GM21786 (cell line): ENCODE measurements around the gene TRHDE.

ENCODE experiments used
- ATAC-seq: cut with Tn5 transposase; IDR thresholded peaks from one replicate; pipeline ENCODE4 v1.9.1; 2021; ENCODE audit not compliant: unreplicated experiment

The TRHDE gene

DNA sequence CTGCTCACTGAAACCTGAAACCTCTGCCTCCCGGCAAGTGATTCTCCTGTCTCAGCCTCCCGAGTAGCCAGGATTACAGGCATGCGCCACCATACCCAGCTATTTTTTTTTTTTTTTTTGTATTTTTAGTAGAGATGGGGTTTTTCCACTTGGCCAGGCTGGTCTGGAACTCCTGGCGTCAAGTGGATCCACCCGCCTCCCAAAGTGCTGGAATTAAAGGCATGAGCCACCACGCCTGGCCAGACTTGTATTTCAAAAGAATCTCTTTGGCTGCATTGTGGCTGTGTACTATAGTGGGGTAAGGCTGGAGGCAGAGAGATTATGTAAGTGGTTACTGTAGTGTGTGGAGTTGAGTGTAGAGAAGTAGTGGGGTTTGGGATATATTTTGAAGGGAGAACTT, 35.1 kb downstream of the TRHDE start:
- ATAC-seq = no peak

DNA sequence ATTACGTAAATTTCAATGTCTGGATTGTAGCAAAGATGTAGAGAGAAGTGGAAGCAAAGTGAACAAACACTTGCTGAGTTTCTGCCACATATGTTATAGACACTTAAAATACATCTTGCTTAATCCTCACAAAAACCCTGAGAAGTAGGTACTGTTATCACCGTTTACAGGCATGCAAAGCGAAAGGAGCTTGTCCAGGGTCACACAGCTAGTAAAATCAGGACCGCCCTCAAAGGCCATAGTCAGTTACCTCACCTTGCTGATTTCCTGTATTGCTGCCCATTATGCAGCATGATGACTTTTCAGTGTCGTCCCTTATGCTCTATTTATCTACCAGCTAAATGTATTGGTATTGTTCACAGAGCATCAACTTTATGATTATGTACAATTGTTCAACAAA, 39.8 kb downstream of the TRHDE start:
- ATAC-seq = no peak

DNA sequence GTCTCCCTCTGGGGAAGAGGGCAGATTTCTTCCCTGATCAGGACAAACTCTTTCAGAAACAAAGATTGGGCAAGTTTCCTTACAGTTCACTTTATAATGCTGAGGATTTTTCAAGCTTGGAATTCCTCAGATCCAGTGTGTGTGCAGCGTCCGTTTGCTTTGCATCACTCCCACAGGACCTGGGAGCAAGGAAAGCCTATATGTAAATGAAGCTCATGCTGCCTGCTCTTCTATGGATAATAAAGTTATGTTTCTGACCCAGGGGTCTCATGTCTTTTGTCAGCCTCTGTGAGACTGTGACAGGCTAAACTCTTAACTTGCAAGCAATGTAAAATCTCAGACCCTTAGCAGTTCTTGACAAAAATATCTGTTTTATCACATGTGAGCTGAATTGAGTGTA, 41.6 kb downstream of the TRHDE start:
- ATAC-seq = no peak

DNA sequence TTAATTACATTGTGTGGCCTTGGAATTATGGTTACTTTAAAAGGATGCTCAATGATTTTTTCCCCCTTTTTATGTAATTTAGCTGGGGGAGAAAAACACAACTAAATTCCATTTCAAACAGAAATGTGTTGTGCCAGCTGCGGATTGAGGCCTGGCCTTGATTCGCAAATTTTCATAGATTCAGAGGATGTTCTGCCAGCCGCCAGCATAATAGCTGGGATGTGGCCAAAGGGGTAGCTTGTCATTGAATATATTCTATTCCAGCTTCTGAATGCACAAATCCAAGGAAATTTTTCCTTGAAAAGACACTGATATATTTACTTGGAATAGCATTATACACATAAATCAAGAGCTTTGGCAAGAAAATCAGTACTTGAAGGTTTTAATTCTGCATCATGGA, 43.7 kb downstream of the TRHDE start:
- ATAC-seq = no peak

DNA sequence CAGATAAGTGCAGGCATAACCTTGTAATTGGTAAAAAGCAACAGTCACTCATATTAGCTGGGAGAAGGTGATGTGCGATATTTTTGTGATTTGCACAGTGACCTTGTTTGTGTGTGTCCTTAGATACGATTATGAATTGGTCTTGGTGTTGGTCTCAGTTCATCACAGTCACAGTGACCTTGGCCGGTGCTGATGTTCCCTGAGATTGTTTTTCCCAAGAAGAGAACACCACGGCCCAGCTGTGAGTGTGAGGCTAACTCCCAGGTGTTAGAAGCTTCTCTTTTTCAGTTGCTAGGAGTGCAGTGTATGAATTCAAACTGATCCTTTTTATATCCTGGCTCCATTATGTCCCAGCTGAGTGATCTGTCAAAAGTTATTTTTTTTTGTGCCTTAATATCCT, 46.2 kb downstream of the TRHDE start:
- no peak for ATAC-seq

DNA sequence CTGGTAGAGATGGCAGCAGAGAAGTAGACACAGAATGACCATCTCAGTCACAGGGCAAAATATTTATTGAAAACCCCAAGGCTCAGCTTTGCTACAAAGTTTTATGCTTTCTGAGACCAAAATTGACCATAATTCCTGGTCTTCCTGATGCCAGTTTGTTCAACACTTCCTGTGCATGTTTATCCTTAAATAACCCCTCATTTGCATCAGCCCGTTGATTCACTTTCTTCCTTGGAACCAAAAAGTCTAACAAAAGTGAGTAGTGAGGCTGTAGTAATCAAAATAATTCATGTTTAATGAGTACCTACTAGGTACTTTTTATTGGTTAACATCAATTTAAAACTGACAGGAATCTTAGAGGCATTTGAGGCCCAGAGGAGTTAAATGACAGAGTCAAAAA, 51.7 kb downstream of the TRHDE start:
- ATAC-seq = no peak

DNA sequence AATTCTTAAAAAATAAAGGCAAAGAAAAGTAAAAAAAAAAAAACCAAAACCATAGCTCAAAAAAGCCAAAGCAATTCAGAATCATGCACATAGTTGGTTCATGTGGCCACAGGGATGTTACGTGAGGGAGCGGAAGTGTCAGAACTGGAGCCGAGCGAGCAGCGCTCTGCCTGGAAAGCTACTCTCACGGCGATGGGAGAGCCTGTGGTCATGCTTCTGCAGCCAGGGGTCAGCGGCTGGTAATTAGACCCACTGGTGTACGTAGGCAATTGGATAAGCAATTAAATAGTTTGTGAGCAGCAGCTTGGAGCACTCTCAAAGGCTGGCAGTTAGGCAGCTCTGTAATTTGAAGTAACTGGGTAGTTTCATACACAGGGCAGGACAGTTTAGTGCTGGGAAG, 58.1 kb downstream of the TRHDE start:
- ATAC-seq = no peak

DNA sequence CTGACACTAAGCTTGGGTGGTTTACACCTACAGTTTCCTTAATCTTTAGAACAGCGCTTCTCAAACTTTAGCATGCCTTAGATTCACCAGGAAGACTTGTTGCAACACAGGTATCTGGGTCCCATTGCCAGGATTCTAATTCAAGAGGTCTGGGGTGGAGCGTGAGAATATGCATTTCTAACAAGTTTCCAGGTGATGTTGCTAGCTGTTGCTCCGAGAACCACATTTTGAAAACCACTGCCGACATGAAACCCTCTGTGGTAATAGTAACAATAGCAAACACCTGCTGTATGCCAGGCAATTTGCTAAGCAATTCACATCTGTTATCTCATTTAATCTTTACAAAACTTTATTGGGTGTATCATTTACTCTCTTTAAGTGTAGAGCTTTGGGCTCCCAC, 58.6 kb downstream of the TRHDE start:
- no peak for ATAC-seq

DNA sequence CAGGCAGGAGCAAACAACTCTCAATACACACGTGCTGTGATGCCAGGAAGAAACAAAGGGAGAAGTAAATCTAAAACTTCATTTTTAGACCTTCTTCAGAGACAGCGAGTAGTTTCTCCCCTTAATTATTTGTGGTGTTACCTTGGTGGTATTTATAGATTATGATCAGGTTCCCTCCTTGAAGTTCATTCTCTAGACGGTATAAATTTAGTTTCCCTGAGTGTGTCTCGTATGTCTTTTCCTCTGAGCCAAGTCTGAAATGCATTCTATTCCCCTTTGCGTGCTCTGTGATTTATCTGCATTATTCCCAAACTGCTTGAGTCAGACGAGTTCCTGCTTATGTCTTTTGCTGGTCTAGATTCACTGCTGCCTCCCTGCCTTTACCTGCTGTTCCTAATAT, 65.2 kb downstream of the TRHDE start:
- ATAC-seq = no peak

DNA sequence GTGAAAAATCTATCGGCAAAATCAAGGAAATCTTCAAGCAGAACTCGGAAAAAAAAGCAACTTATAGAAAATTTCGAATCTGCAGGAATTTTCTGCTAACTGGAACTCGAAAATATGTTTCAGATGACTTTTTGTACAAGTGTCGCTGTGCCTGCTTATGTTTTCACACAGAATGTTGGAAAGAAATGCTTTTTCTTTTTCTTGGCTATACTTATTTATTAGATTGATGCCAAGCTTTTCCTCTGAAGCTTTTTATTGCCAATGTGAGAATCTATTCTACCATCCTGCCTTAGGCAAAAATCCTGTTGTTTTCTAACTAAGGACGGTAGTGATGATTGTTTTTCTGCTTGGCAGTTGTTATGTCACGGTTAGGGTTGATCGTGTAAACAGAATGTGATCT, 65.8 kb downstream of the TRHDE start:
- no peak for ATAC-seq

DNA sequence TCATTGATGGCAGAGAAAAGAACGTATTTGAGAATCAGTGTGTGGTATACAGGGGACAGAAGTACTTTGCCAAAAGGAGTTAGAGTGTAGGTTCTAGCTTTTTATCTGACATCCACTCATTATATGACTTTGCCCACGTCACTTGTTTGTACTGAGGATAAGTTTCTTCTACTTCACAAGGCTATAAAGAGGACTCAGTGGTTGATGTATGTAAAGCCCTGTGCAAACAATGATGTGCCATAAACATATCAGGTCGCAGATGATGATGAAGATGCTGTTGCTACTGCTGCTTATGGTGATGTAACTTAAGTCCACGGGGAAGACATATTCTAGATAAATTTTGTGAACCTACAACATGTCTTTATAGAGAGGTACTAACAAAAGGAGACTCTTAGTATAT, 66.3 kb downstream of the TRHDE start:
- ATAC-seq = no peak

DNA sequence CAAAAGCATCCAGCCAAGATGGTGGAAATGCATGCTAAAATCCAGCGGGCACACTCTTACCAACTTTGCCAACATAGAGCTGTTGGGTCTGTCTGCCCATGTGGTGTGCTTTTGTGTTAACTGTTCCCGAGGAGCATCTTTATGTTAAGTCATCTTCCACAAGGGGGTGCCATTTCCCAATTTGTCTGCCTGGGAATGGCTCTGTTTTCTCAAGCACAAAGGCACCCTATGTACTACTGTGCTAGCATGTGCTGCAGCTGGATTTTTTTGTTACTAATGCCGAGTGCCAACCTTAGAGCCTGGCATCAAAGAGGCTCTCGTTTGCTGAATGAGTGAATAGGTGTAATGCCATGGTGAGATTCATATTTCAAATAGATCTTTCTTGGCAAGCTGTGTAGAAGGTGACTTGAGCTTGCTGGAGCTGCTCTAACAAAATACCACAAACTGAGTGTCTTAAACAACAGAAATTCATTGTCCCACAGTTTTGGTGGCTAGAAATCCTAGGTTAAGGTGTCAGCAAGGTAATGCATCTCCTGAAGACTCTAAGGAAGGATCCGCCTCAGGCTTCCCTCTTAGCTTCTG, 74.3 kb downstream of the TRHDE start:
- ATAC-seq = peak; percentile 95

DNA sequence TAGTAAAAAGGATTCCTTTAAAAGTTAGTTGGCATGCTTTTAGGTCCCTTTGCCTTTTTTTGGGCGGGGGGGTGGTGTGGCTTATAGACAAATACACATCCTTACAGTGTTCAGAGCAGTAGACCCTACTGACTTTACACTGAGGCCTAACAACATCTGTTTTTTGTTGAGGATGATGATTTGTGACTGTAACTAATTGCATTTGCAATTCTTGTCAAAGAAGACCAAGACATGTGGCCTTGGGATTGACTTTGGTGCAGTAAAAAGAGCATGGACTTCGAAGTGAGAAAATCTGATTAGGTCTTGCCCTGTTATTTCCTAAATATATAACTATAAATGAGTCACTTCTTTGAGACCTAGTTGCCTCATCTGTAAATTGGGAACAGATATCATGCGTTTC, 77.3 kb downstream of the TRHDE start:
- ATAC-seq = no peak

DNA sequence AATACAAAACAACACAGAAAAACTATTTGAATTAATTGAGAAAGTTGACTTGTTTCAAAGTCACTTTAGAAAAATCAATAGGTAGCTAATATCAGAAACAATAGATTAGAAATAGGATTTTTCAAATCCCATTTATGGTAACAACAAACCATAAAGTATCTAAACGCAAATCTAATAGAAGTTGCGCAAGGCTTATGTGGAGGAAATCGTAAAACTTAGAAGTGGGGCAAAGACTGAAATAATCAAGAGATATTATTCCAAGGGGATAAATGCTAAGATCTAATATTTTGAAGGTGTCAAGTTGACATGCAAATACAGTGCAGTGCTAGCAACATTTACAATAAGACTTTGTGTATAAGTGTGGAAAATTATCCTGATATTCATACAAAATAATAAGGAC, 87.2 kb downstream of the TRHDE start:
- no peak for ATAC-seq

DNA sequence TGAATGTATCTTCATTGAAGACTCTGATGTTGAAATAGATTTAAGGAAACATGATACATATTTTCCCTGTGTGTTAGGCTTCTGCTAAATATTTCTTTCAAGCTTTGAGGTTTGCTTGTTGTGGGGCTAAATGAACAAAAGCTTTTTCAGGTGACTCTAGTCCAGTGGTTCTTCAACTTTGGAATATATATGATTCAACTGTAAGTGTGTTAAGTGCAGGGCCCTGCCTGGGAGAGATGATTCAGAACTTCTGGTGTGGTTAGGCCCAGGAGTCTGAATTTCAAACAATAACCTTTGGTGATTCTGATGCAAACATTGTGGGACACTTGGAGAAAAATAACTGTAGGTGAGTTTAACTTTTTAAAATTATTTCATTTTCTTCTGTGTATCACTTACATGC, 93.0 kb downstream of the TRHDE start:
- no peak for ATAC-seq

DNA sequence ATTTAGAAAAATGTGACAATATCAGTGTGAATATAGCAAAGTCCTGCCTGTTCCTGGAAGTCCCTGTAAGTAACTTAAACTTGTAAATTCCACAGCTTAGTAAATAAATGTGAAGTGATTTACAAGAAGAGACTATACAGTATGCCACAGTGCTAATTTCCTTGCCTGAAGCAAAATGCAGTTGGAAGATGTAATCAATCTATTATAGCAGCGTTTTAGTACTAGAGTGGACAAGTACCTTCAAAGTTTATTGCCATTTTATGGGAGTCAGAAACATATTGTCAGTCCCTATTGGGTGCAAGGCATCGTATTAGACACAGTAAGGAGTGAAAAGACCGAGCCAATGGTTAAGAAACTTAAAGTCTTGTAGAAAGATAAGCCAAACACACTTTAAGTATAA, 94.1 kb downstream of the TRHDE start:
- no peak for ATAC-seq

DNA sequence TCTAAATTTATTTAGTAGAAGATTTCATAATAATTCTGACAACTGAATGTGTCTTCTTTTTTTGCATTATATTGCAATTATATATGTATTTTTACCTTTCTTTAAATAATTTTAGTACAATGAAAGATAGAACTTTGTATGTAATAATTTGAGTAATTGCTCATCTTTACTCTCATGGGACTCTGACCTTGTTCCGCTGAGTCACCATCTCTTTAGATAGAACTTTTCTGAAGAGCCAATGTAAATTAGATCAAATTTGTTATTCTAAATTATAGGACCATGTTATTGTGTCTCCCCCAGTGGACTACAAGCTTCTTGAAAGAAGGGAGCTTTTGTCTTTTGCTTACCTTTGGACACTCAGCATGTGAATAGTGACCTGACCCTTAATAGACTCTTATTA, 96.1 kb downstream of the TRHDE start:
- no peak for ATAC-seq

DNA sequence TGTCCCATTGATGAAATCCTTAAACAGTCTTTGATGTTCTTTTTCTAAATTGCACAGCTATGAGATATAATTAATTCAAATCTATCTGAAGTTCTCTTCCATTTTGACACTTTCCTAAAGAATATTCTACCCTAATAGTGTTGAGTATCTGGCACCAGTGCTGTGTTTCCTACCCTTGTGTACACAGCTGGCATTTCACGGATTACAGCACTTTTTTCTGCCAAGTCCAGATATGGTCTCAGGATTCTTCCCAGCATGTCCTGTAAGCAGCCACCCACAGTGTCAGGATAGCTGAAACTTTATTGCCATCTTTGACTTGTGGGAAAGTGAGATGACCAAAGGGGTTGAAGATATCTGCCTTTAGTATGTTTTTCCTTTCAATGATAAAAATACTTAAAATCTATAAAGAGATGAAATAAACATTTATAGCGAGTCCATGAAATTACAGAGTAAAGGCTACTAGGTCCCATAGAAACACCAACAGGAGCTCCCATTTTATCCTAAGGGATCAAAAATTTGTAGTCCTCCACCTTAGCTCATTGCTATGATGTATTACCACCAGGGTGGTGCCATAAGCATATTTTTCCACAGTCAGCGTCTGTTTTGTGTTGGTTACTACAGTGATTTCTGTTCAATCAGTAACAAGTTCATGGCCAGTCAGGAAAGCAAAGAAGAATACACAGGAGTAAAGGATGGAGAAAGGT, 96.7 kb downstream of the TRHDE start:
- no peak for ATAC-seq

DNA sequence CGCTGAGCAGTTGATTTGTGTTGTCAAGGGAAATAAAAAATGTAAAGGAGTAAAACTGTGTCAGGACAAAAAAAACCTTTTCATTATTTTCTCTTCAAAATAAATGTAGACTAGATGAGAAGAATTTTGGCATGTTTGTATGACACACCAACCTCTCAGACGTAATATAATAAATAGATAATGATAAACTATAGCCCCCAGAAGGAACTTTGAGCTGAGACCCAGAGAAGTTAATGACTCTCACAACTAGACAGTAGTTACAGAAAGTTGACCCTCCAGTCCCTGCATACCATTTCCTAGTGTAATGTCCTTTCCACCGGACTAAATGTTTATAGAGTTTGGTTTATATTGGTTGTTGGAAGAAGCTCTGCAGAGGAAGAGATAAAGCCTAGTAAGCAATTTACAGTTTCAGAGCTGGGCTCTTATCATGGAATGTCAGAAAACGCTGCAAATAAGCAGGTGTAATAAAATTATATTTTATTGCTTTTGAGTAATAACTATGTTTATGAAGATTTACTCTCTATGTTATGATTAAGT, 97.3 kb downstream of the TRHDE start:
- ATAC-seq = no peak

DNA sequence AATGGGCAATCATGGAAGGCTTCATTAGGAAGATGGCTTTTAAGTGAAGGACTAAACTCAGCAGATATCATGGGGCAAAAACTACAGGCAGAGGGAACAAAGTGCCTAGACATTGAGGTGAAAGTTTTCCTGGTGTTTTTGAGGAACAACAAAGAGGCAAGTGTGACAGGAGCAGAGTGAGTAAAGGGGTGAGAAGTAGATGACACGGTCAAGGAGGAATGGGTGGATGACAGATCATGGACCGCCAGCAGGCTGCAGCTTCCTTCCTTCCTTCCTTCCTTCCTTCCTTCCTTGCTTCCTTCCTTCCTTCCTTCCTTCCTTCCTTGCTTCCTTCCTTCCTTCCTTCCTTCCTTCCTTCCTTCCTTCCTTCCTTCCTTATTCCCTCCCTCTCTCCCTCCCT, 108.3 kb downstream of the TRHDE start:
- no peak for ATAC-seq

DNA sequence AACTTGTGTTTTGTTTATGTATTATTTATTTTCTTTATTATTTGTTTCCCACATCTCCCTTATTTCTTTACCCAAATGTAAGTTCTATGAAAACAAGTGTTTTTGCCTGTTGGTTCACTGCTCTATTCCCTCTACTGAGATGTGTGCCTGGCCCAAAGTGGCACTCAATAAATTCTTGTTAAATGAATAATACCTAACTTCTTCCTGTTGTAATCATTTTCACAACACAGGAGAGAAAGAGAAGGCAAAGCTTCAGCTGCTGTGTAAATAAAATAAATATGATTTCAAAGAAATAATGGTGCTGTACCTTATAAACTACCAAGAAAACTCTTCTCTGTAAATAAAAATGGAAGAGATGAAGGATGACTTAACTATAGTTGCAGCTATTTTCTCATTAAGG, 116.2 kb downstream of the TRHDE start:
- no peak for ATAC-seq

DNA sequence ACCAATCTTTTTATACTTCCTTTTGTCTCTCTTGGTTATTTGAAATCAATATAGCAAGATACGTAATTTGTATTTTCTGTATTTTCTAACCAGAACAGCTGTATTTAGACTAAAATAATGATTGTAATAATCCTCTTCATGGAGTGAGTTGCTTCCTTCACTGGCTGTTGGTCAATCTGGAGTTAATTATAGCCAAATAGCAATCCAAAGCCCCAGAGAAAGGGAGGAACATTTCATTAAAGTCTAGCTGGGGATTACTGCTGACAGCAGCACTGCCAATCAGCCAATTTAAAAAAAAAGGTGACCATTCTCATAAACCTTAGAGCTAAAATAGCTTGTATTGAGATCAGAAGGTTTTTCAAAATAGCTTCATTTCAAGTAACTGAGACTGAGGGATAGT, 118.0 kb downstream of the TRHDE start:
- ATAC-seq = no peak

DNA sequence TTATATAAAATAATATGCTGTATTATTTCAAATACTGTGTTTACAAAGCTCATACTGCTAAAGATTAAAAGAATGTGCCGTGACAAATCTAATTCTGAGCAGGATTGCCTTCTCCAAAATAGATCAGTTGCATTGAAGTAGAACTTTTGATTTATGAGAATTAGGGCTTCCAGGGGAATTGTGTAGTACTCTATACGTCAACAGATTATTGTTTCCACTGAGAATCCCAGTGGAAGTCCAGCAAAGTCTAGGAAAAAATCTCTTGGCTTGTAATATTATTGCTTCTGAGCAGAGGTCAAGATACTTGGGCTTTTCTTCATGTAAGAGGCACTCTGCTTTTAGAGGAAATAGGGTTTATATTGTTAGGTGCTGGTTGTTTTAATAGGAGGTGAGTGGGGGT, 133.9 kb downstream of the TRHDE start:
- ATAC-seq = no peak
